K562 (cell line): ENCODE data around the gene ZNF462. TPM values are rescaled to one million over a fixed set of nuclear protein-coding genes. Genes with fewer than 3 reads are reported as not detected.

Experiments
- ATAC-seq: fragments of 200-7000 bp; cut with Tn5 transposase; 3 replicates; pipeline ENCODE4 v1.9.1; 2020; ENCODE audit warnings: moderate library complexity
- BruUV-seq: library from RNA; stranded (reverse); fragments of 400-500 nt; replicated peaks from 2 replicates; lab custom pipeline; 2021; lab: Mats Ljungman, UMichigan
- CTCF ChIA-PET: fragments of 300-600 bp; formaldehyde crosslinking; extraction: SDS; loops from one replicate; lab custom pipeline; 2021; ENCODE audit warnings: low intra/inter-chr PET ratio; lab: Yijun Ruan, JAX
- POLR2A ChIA-PET: fragments of 300-600, 350-650 bp; sonication (Branson Sonifier 250); formaldehyde crosslinking; extraction: SDS; loops from one replicate; lab custom pipeline; 2021; ENCODE audit warnings: antibody characterized with exemption, inconsistent platforms; lab: Yijun Ruan, JAX
- DNase-seq, 4 experiments: peaks; one replicate each; pipeline versions ENCODE4 v3.0.0 to v3.0.0-alpha.2; 2011 to 2018; ENCODE audit warnings: low spot score in 3 of 4, mixed read lengths in 3 of 4; ENCODE audit errors: extremely low read depth in 1 of 4
- FAIRE-seq: peaks from 2 replicates; lab custom pipeline; 2011; peaks lifted over from hg19 to GRCh38; lab: Jason Lieb, UNC
- H2AFZ ChIP-seq: 2 replicates; pipeline ENCODE4 v1.6.0; 2011; ENCODE audit warnings: low read depth, low read length, control low read depth, inconsistent platforms
- H3K27ac ChIP-seq: fragments of 200-600 bp; 3 replicates; pipeline ENCODE4 v1.8.0; 2011; ENCODE audit warnings: low read depth, mild to moderate bottlenecking, control low read depth, inconsistent platforms, low read length, moderate library complexity, mixed read lengths; ENCODE audit errors: extremely low read depth
- H3K27me3 ChIP-seq, 2 experiments: fragments of 300-600 bp in 1 of 2; 2 replicates in 1 of 2; 3 replicates in 1 of 2; pipeline versions ENCODE4 v1.6.0 to v1.8.0; 2011; ENCODE audit warnings: inconsistent platforms in 2 of 2, low read length in 2 of 2, mild to moderate bottlenecking in 1 of 2, mixed read lengths in 1 of 2, moderate library complexity in 1 of 2; ENCODE audit not compliant: control insufficient read depth in 2 of 2, insufficient read depth in 2 of 2
- H3K36me3 ChIP-seq: fragments of 300-600 bp; 3 replicates; pipeline ENCODE4 v1.8.0; 2011; ENCODE audit warnings: mild to moderate bottlenecking, low read length, inconsistent platforms; ENCODE audit not compliant: control insufficient read depth, insufficient read depth
- H3K4me1 ChIP-seq, 2 experiments: fragments of 200-600 bp in 1 of 2; replicated peaks in 1 of 2; 2 replicates in 1 of 2; 3 replicates in 1 of 2; pipeline versions ENCODE4 v1.5.1 to v1.8.0; 2011; ENCODE audit warnings: inconsistent platforms in 2 of 2, low read length in 2 of 2, mild to moderate bottlenecking in 1 of 2, mixed read lengths in 1 of 2, moderate library complexity in 1 of 2; ENCODE audit not compliant: control insufficient read depth in 2 of 2, insufficient read depth in 2 of 2
- H3K4me2 ChIP-seq: 2 replicates; pipeline ENCODE4 v1.6.1; 2011; ENCODE audit warnings: low read length, control low read depth, inconsistent platforms, mixed read lengths; ENCODE audit not compliant: insufficient read depth
- H3K4me3 ChIP-seq: fragments of 200-600 bp; sonication (generic), shearing (Covaris generic); 2 replicates; pipeline ENCODE4 v1.5.1; 2016; ENCODE audit warnings: control low read depth, inconsistent platforms
- H3K79me2 ChIP-seq: fragments of 200-600 bp; 3 replicates; pipeline ENCODE4 v1.8.0; 2011; ENCODE audit warnings: low read length, inconsistent platforms; ENCODE audit not compliant: control insufficient read depth, insufficient read depth
- H3K9ac ChIP-seq, 2 experiments: 2 replicates each; pipeline versions ENCODE4 v1.6.0 to v1.6.1; 2011; ENCODE audit warnings: low read depth in 2 of 2, low read length in 2 of 2, control low read depth in 1 of 2, inconsistent platforms in 1 of 2, mild to moderate bottlenecking in 1 of 2, mixed read lengths in 1 of 2; ENCODE audit not compliant: insufficient read depth in 1 of 2
- H3K9me1 ChIP-seq: one replicate; pipeline ENCODE4 v1.6.0; 2011; ENCODE audit warnings: inconsistent platforms, mild to moderate bottlenecking, low read length, moderate library complexity; ENCODE audit not compliant: control insufficient read depth, insufficient read depth
- H3K9me3 ChIP-seq: replicated peaks from 2 replicates; pipeline ENCODE4 v1.5.1; 2011; ENCODE audit warnings: low read depth, low read length, inconsistent platforms; ENCODE audit not compliant: control insufficient read depth, insufficient read depth
- H4K20me1 ChIP-seq: replicated peaks from 2 replicates; pipeline ENCODE4 v1.6.1; 2011; ENCODE audit warnings: low read length, inconsistent platforms, mixed read lengths; ENCODE audit not compliant: control insufficient read depth, insufficient read depth
- BHLHE40 ChIP-seq: IDR thresholded peaks from 2 replicates; pipeline ENCODE4 v1.6.1; 2011; ENCODE audit warnings: low read length, improper control_type of control experiment
- CBX5 ChIP-seq: IDR thresholded peaks from 2 replicates; pipeline ENCODE4 v1.6.1; 2014; ENCODE audit warnings: low read depth, borderline replicate concordance
- ESRRA ChIP-seq: fragments of 450-650 bp; IDR thresholded peaks from 2 replicates; pipeline ENCODE4 v1.6.1; 2014; ENCODE audit warnings: low read depth, mild to moderate bottlenecking, moderate library complexity, borderline replicate concordance
- LEF1 ChIP-seq: fragments of 450-650 bp; IDR thresholded peaks from 2 replicates; pipeline ENCODE4 v1.6.1; 2016; ENCODE audit warnings: mild to moderate bottlenecking
- POLR2H ChIP-seq: IDR thresholded peaks from 2 replicates; pipeline ENCODE4 v1.6.1; 2016; ENCODE audit warnings: missing genetic modification characterization, low read depth, mild to moderate bottlenecking, control low read depth, missing compliant biosample characterization, moderate library complexity
- SLC30A9 ChIP-seq: fragments of 250-450 bp; sonication (Bioruptor Pico); IDR thresholded peaks from 2 replicates; pipeline ENCODE4 v1.8.0; 2022; ENCODE audit warnings: mild to moderate bottlenecking, moderate library complexity
- SMARCC2 ChIP-seq: fragments of 450-650 bp; IDR thresholded peaks from 2 replicates; pipeline ENCODE4 v1.6.1; 2017; ENCODE audit warnings: antibody characterized with exemption, moderate library complexity, mild to moderate bottlenecking, low read depth
- SUPT5H ChIP-seq: fragments of 450-650 bp; IDR thresholded peaks from 2 replicates; pipeline ENCODE4 v1.6.1; 2016
- ZBTB8A ChIP-seq: fragments of 450-650 bp; IDR thresholded peaks from 2 replicates; pipeline ENCODE4 v1.6.1; 2018; ENCODE audit warnings: mild to moderate bottlenecking, moderate library complexity; ENCODE audit not compliant: partially characterized antibody
- ZC3H11A ChIP-seq: IDR thresholded peaks from 2 replicates; pipeline ENCODE4 v1.6.1; 2012; ENCODE audit warnings: low read depth, low read length, improper control_type of control experiment
- ZNF140 ChIP-seq: fragments of 250-450 bp; sonication (Bioruptor Pico); IDR thresholded peaks from 2 replicates; pipeline ENCODE4 v1.8.0; 2021; ENCODE audit warnings: moderate library complexity, mild to moderate bottlenecking, inconsistent platforms
- ZNF347 ChIP-seq: fragments of 450-650 bp; formaldehyde crosslinking; IDR thresholded peaks from 2 replicates; pipeline ENCODE4 v1.4.0; 2020; ENCODE audit warnings: low read depth, mild to moderate bottlenecking, moderate library complexity
- WGBS: fragments of 100-300 bp; shearing (Covaris generic); methylation state at CpG from one replicate; pipeline ENCODE4 v1.1.6; 2016; ENCODE audit warnings: low coverage, mixed read lengths; ENCODE audit not compliant: insufficient coverage; ENCODE audit errors: missing lambda C conversion rate; 5-methylcytosine and 5-hydroxymethylcytosine counted together
- in situ Hi-C: fragments of 300-500 bp; cut with MboI; formaldehyde crosslinking; loops from 4 replicates; pipeline ENCODE4 v1.15.0; 2018; ENCODE audit warnings: inconsistent platforms, mixed read lengths
- intact Hi-C: fragments of 100-400 bp; cut with micrococcal nuclease; formaldehyde crosslinking; loops from 2 replicates; pipeline ENCODE4 v1.14.2; 2022
- polyA plus RNA-seq, 8 experiments: library from polyadenylated mRNA; depleted of rRNA in 4 of 8; stranded (reverse) in 5 of 8; unstranded in 3 of 8; fragments of >200 nt; fragmentation: Nextera tagmentation in 2 of 8; fragmentation: Illumina TruSeq in 1 of 8; extraction: Ambion mirVana in 2 of 8; extraction: Trizol in 1 of 8; gene quantifications; 2 replicates each; pipeline versions ENCODE4 v1.2.1 to v1.2.3, GENCODE V29; 2011 to 2014; ENCODE audit warnings: inconsistent platforms in 1 of 8, missing spikeins in 1 of 8
- total RNA-seq, 7 experiments: library from RNA; depleted of rRNA in 6 of 7; stranded (reverse); fragments of >200 nt in 6 of 7; fragmentation: Illumina TruSeq in 2 of 7; extraction: Trizol in 2 of 7; gene quantifications; 2 replicates each; pipeline versions ENCODE4 v1.2.1 to v1.2.3, GENCODE V29; 2011 to 2021; ENCODE audit warnings: low replicate concordance in 1 of 7
- TF ChIP-seq, protein P1 (sequence below): IDR thresholded peaks from 2 replicates; pipeline ENCODE4 v1.6.1; 2012; ENCODE audit warnings: low read depth, low read length, improper control_type of control experiment, borderline replicate concordance
- TF ChIP-seq, protein P2 (sequence below): fragments of 250-450 bp; sonication (Bioruptor Pico); IDR thresholded peaks from 2 replicates; pipeline ENCODE4 v1.5.0; 2020; ENCODE audit warnings: mild to moderate bottlenecking
- TF ChIP-seq, protein P3 (sequence below): fragments of 250-450 bp; sonication (Bioruptor Pico); IDR thresholded peaks from 2 replicates; pipeline ENCODE4 v1.8.0; 2022; ENCODE audit warnings: inconsistent platforms, mild to moderate bottlenecking, moderate library complexity, borderline replicate concordance
- TF ChIP-seq, protein P4 (sequence below), 2 experiments: IDR thresholded peaks; 2 replicates each; pipeline ENCODE4 v1.6.1; 2012; ENCODE audit warnings: improper control_type of control experiment in 2 of 2, low read depth in 2 of 2, low read length in 2 of 2, borderline replicate concordance in 1 of 2

Gene ZNF462
- total and polyA plus RNA-seq, 9 of the 15 experiments (the other 6 are each of a cell fraction or from before 2014, with no cell fraction given) = 0.20 TPM; not detected in 8

DNA sequence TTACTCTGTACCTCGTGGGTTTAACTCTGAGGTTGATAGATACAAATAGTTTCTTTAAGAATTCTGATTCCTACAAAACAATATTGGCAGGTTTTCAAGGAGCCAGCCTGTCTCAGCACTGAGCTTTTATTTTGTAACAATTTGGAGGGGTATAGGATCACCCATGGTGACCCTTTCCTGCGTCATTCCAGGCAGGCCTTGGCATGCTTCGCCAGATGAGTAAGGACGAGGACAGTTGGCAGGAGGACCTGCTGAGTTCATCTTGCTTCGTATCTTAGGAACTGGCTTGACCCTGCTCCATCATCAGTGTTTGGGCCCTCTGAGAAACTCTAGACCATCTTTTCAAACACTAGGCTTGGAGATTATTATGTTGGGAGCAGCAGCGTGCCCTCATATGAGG is 17.9 kb downstream of the ZNF462 start (continued):
- TF ChIP-seq POLR2H (no peak), ZC3H11A (no peak), LEF1 (no peak)
- TF ChIP-seq, protein P1, sequence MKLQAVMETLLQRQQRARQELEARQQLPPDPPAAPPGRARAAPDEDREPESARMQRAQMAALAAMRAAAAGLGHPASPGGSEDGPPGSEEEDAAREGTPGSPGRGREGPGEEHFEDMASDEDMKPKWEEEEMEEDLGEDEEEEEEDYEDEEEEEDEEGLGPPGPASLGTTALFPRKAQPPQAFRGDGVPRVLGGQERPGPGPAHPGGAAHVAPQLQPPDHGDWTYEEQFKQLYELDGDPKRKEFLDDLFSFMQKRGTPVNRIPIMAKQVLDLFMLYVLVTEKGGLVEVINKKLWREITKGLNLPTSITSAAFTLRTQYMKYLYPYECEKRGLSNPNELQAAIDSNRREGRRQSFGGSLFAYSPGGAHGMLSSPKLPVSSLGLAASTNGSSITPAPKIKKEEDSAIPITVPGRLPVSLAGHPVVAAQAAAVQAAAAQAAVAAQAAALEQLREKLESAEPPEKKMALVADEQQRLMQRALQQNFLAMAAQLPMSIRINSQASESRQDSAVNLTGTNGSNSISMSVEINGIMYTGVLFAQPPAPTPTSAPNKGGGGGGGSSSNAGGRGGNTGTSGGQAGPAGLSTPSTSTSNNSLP = no peak

DNA sequence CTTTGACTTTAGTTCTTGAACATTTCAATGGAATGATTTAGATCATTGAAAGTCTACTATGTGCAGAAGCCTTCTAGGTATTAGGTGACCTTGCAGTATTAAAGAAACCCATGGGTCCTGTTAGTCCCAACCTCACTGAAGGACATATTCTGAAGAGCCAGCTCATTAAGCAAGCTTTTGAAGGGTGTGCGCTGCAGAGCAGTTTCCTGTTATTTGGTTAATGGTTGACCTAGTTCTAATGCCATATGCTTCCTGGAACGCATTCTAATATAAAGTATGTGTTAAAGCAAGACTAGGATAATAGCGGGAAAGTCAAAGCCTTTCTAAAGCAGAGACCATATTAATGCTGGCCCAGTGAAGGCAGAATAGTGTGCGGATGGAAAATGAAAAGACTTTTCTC is 20.1 kb downstream of the ZNF462 start:
- no peak overlapping the region for H3K9ac ChIP-seq
- H3K27ac ChIP-seq = no peak overlapping the region
- BruUV-seq = no TSS peak
- ChIA-PET POLR2A (interaction anchor here (0.7 kb wide), 1 partner anchor 177 kb away, joined by 3 read pairs; no protein-coding TSS in a partner anchor), CTCF (no interaction called here)
- H3K4me3 ChIP-seq = no peak overlapping the region
- FAIRE-seq = no peak
- no peak for DNase-seq
- in situ Hi-C loops = no loop called here
- no peaks in the 10 kb centered on the region for H4K20me1 ChIP-seq
- H3K4me2 ChIP-seq = no peak overlapping the region
- H3K27me3 ChIP-seq = no peaks in the 10 kb centered on the region
- no peak overlapping the region for H2AFZ ChIP-seq
- no peaks in the 10 kb centered on the region for H3K9me3 ChIP-seq
- H3K79me2 ChIP-seq = no peaks in the 10 kb centered on the region
- ATAC-seq = no peak
- intact Hi-C loops = no loop called here
- H3K4me1 ChIP-seq = no peaks in the 10 kb centered on the region
- H3K36me3 ChIP-seq = no peaks in the 10 kb centered on the region
- H3K9me1 ChIP-seq = no peaks in the 10 kb centered on the region
- WGBS = 2% methylated on average over 4 of the region's 4 CpGs
- TF ChIP-seq SMARCC2 (no peak), ZNF347 (CRISPR knock-in tag) (no peak), SLC30A9 (CRISPR knock-in tag) (no peak), SUPT5H (no peak), CBX5 (no peak), BHLHE40 (no peak), ZNF140 (CRISPR knock-in tag) (no peak), ZBTB8A (no peak), ESRRA (no peak)
- TF ChIP-seq, protein P2, sequence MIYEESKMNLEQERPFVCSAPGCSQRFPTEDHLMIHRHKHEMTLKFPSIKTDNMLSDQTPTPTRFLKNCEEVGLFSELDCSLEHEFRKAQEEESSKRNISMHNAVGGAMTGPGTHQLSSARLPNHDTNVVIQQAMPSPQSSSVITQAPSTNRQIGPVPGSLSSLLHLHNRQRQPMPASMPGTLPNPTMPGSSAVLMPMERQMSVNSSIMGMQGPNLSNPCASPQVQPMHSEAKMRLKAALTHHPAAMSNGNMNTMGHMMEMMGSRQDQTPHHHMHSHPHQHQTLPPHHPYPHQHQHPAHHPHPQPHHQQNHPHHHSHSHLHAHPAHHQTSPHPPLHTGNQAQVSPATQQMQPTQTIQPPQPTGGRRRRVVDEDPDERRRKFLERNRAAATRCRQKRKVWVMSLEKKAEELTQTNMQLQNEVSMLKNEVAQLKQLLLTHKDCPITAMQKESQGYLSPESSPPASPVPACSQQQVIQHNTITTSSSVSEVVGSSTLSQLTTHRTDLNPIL (CRISPR knock-in tag) = no peak
- TF ChIP-seq, protein P3, sequence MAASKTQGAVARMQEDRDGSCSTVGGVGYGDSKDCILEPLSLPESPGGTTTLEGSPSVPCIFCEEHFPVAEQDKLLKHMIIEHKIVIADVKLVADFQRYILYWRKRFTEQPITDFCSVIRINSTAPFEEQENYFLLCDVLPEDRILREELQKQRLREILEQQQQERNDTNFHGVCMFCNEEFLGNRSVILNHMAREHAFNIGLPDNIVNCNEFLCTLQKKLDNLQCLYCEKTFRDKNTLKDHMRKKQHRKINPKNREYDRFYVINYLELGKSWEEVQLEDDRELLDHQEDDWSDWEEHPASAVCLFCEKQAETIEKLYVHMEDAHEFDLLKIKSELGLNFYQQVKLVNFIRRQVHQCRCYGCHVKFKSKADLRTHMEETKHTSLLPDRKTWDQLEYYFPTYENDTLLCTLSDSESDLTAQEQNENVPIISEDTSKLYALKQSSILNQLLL = no peak
- TF ChIP-seq, protein P4, sequence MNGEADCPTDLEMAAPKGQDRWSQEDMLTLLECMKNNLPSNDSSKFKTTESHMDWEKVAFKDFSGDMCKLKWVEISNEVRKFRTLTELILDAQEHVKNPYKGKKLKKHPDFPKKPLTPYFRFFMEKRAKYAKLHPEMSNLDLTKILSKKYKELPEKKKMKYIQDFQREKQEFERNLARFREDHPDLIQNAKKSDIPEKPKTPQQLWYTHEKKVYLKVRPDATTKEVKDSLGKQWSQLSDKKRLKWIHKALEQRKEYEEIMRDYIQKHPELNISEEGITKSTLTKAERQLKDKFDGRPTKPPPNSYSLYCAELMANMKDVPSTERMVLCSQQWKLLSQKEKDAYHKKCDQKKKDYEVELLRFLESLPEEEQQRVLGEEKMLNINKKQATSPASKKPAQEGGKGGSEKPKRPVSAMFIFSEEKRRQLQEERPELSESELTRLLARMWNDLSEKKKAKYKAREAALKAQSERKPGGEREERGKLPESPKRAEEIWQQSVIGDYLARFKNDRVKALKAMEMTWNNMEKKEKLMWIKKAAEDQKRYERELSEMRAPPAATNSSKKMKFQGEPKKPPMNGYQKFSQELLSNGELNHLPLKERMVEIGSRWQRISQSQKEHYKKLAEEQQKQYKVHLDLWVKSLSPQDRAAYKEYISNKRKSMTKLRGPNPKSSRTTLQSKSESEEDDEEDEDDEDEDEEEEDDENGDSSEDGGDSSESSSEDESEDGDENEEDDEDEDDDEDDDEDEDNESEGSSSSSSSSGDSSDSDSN (IDR thresholded peaks at IDR 0.05; ENCODE audit: borderline replicate concordance in 1 of 2, low read depth in 2 of 2, low read length in 2 of 2) = no peak
